Omental fat pad (tissue), 4 donors: Measurements from ENCODE around the gene KCNG2. TPM values are rescaled to one million over a fixed set of nuclear protein-coding genes. Genes with fewer than 3 reads are reported as not detected.

Experiments used
- ATAC-seq: fragments of 150-250 bp; one replicate; pipeline ENCODE4 v1.9.1; 2016; ENCODE audit warnings: mild to moderate bottlenecking, moderate library complexity; ENCODE audit not compliant: low FRiP score
- DNase-seq: peaks from one replicate; pipeline ENCODE4 v3.0.0-alpha.2; 2019; ENCODE audit warnings: low spot score
- total RNA-seq, 4 donors: library from RNA; depleted of rRNA; stranded (reverse); fragments of >200 nt; gene quantifications; one replicate each; pipeline ENCODE4 v1.1.0, GENCODE V29; 2016
- TF ChIP-seq, protein P1 (sequence below), 3 donors: fragments of 450-650 bp; IDR thresholded peaks; one replicate each; pipeline ENCODE4 v1.5.1; 2016 to 2017; ENCODE audit warnings: antibody characterized with exemption in 3 of 3, mild to moderate bottlenecking in 3 of 3, moderate library complexity in 2 of 3

KCNG2 gene
- total RNA-seq, 4 donors from 2014 or later: 0.75 to 2.4 (median 0.96) TPM; not detected in 1

DNA sequence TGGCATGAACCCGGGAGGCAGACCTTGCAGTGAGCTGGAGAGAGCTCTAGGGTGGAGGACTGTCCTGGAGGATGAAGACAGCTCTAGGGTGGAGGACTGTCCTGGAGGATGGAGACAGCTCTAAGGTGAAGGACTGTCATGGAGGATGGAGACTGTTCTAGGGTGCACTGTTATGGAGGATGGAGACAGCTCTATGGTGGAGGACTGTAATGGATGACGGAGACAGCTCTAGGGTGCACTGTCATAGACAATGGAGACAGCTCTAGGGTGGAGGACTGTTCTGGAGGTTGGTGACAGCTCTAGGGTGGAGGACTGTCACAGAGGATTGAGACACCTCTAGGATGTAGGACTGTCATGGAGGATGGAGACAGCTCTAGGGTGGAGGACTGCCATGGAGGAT lies 21.1 kb upstream of the KCNG2 start:
- TF ChIP-seq, protein P1, sequence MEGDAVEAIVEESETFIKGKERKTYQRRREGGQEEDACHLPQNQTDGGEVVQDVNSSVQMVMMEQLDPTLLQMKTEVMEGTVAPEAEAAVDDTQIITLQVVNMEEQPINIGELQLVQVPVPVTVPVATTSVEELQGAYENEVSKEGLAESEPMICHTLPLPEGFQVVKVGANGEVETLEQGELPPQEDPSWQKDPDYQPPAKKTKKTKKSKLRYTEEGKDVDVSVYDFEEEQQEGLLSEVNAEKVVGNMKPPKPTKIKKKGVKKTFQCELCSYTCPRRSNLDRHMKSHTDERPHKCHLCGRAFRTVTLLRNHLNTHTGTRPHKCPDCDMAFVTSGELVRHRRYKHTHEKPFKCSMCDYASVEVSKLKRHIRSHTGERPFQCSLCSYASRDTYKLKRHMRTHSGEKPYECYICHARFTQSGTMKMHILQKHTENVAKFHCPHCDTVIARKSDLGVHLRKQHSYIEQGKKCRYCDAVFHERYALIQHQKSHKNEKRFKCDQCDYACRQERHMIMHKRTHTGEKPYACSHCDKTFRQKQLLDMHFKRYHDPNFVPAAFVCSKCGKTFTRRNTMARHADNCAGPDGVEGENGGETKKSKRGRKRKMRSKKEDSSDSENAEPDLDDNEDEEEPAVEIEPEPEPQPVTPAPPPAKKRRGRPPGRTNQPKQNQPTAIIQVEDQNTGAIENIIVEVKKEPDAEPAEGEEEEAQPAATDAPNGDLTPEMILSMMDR (IDR thresholded peaks at IDR 0.05): no peak
- DNase-seq (no peak), ATAC-seq (no peak)

DNA sequence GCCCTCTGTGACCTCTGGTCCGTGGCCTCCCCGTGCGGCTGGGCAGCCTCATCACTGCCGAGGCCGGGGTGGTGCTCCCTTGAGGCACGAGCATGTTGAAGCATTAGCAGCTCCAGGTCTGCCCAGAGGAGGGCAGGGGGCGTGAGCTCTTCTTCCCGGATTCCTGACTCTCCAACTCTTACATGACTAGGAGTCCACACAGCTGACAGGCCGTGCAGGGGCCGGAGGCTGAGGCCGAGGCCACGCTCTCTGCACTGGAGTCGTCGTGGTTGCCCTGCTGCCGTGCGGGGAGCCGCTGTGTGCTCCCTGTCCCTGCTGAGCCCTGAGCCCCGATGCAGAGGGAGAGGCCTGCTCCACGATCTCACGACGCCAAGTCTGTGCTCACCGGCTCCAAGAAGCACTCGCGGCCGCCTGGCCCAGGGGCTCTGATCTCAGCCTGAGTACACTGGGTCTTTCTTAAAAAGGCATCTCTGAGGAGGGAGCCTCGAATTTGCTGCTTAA lies 19.4 kb upstream of the KCNG2 start:
- ATAC-seq (no peak), DNase-seq (no peak)
- TF ChIP-seq, protein P1 (IDR thresholded peaks at IDR 0.05): no peak

- TF ChIP-seq, protein P1 (IDR thresholded peaks at IDR 0.05): no peak
- no peak for DNase-seq
- no peak for ATAC-seq
Measured at GRCh38 chr18:79779021-79779699, 18.6 kb upstream of the KCNG2 start.

DNA sequence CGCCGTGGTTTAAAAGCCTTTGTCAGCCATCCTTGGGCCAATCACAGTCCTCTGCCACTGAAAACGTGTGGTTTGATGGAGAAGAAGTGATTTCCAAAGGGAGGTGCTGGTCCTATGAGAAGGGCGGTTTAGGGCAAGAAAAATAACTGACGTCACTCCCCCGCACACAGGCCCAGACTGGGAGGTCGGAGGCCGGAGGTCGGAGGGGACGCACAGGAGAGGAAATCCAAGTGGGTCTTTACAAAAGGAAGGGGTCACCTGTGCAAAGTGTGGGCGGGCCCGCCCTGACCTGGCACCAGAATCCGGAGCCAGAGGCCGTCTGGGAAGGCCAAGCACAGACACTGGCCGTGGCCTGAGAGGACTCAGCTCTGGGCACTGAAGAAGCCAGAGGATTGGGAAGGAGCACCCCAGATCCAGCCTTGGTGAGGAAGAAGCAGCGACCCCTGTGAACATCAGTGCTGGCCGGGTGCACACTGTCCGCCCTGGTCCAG lies 18.0 kb upstream of the KCNG2 start:
- TF ChIP-seq, protein P1 (IDR thresholded peaks at IDR 0.05): no peak
- ATAC-seq (no peak), DNase-seq (no peak)

DNA sequence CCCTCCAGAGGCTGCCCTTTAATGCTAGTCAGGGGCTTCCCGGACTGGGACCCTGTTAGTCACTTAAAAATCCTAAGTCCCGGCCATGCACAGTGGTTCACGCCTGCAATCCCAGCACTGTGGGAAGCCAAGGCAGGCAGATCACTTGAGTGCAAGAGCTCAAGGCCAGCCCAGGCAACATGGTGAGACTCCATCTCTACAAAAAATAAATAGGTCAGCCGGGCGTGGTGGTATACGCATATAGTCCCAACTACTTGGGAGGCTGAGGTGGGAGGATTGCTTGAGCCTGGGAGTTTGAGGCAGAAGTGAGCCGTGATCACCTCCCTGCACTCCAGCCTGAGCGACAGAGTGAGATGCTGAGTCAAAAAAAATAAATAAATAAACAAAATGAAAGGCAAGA lies 17.2 kb upstream of the KCNG2 start:
- DNase-seq (no peak), ATAC-seq (no peak)
- TF ChIP-seq, protein P1 (IDR thresholded peaks at IDR 0.05): no peak

DNA sequence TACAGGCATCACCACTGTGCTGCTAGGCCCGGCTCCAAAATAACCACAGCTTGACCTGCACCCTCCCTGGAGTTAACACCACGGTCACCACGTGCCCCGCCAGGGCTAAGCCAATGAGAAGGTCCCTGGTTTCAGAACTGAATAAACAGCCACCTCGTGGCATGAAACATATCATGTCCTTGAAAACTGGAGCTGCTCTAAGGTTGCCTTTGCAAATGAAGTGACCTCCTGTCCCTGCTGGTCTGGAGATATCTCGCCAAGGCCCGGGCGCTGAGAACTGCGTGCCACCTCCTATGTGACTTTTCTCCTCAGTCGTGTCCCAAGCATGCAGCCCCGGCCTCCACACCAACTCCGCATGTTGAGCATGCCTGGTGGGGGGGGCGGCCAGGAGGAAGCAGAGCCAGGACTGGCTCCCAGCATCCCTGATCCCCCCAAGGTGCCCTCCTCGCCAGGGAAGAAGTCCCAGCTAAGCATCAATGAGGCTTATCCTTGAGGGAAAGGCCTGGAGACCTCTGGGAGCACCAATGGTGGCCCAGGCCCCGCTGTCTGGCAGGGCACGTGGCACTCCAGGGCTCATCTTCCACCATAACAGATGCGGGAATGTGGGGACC lies 16.3 kb upstream of the KCNG2 start:
- DNase-seq (no peak), ATAC-seq (no peak)
- TF ChIP-seq, protein P1 (IDR thresholded peaks at IDR 0.05): no peak
